H1 (cell line): Measurements from ENCODE around the gene MRFAP1L1. TPM values are rescaled to one million over a fixed set of nuclear protein-coding genes. Genes with fewer than 3 reads are reported as not detected.

Experiments used
- CTCF ChIA-PET: fragments of 300-600 bp; sonication (Branson Sonifier 250); formaldehyde crosslinking; loops from one replicate; lab custom pipeline; 2021; ENCODE audit not compliant: partially characterized antibody; lab: Charles Lee
- POLR2A ChIA-PET: fragments of 300-600 bp; sonication (Branson Sonifier 250); formaldehyde crosslinking; loops from one replicate; lab custom pipeline; 2021; ENCODE audit warnings: inconsistent platforms; ENCODE audit not compliant: partially characterized antibody; lab: Charles Lee
- DNase-seq, 2 experiments: peaks; one replicate each; pipeline versions ENCODE4 v3.0.0 to v3.0.0-alpha.2; 2010 to 2022; ENCODE audit warnings: low spot score in 2 of 2, low read depth in 1 of 2, mixed read lengths in 1 of 2
- FAIRE-seq: peaks from 2 replicates; lab custom pipeline; 2011; peaks lifted over from hg19 to GRCh38; lab: Jason Lieb, UNC
- H2AFZ ChIP-seq: 2 replicates; pipeline ENCODE4 v1.8.1; 2012; ENCODE audit warnings: low read length, inconsistent platforms
- H2AK5ac ChIP-seq: 2 replicates; pipeline ENCODE4 v1.6.1; 2013; ENCODE audit warnings: low read depth, low read length
- H2BK120ac ChIP-seq: replicated peaks from 2 replicates; pipeline ENCODE3; 2013; ENCODE audit warnings: low read depth, low read length, inconsistent platforms
- H2BK12ac ChIP-seq: 2 replicates; pipeline ENCODE4 v1.6.1; 2013; ENCODE audit warnings: low read depth, low read length
- H2BK15ac ChIP-seq: 2 replicates; pipeline ENCODE4 v1.6.1; 2013; ENCODE audit warnings: low read length
- H2BK20ac ChIP-seq: 2 replicates; pipeline ENCODE4 v1.6.1; 2013; ENCODE audit warnings: low read length
- H2BK5ac ChIP-seq: 2 replicates; pipeline ENCODE4 v1.6.1; 2013; ENCODE audit warnings: low read depth, low read length
- H3K14ac ChIP-seq: 2 replicates; pipeline ENCODE4 v1.6.1; 2013; ENCODE audit warnings: inconsistent platforms; ENCODE audit not compliant: insufficient read length
- H3K18ac ChIP-seq: 2 replicates; pipeline ENCODE4 v1.6.1; 2013; ENCODE audit warnings: low read length; ENCODE audit errors: extremely low read depth
- H3K23ac ChIP-seq: 2 replicates; pipeline ENCODE4 v1.6.1; 2013; ENCODE audit warnings: inconsistent platforms; ENCODE audit not compliant: insufficient read length
- H3K23me2 ChIP-seq: 2 replicates; pipeline ENCODE4 v1.6.1; 2013; ENCODE audit warnings: low read depth, low read length
- H3K27ac ChIP-seq: 2 replicates; pipeline ENCODE4 v1.6.1; 2011; ENCODE audit warnings: low read depth, low read length, inconsistent platforms
- H3K27me3 ChIP-seq, 4 experiments: replicated peaks in 1 of 4; 1 replicate in 1 of 4; 2 replicates in 3 of 4; pipeline versions ENCODE4 v1.6.1 to v1.8.1; 2011 to 2013; ENCODE audit warnings: low read length in 3 of 4, mild to moderate bottlenecking in 3 of 4, inconsistent platforms in 2 of 4, mixed read lengths in 2 of 4, moderate library complexity in 1 of 4; ENCODE audit not compliant: control insufficient read depth in 3 of 4, insufficient read depth in 3 of 4; ENCODE audit errors: extremely low read depth in 1 of 4
- H3K36me3 ChIP-seq, 4 experiments: 2 replicates each; pipeline versions ENCODE4 v1.6.1 to v1.8.1; 2011 to 2013; ENCODE audit warnings: mild to moderate bottlenecking in 4 of 4, low read length in 3 of 4, moderate library complexity in 2 of 4, control low read depth in 1 of 4, inconsistent platforms in 1 of 4; ENCODE audit not compliant: insufficient read depth in 4 of 4, control insufficient read depth in 2 of 4
- H3K4ac ChIP-seq: replicated peaks from 2 replicates; pipeline ENCODE3; 2013; ENCODE audit warnings: low read length, low read depth, mixed read lengths, inconsistent platforms; ENCODE audit not compliant: insufficient read length
- H3K4me1 ChIP-seq, 4 experiments: replicated peaks in 1 of 4; 1 replicate in 1 of 4; 2 replicates in 3 of 4; pipeline versions ENCODE4 v1.6.1 to v1.8.1; 2011 to 2013; ENCODE audit warnings: low read length in 3 of 4, inconsistent platforms in 2 of 4, mixed read lengths in 1 of 4; ENCODE audit not compliant: insufficient read depth in 4 of 4, control insufficient read depth in 3 of 4
- H3K4me2 ChIP-seq, 2 experiments: 2 replicates each; pipeline versions ENCODE4 v1.6.1 to v1.8.1; 2011 to 2013; ENCODE audit warnings: low read depth in 2 of 2, low read length in 2 of 2, control low read depth in 1 of 2, inconsistent platforms in 1 of 2, mild to moderate bottlenecking in 1 of 2; ENCODE audit not compliant: insufficient read depth in 1 of 2
- H3K4me3 ChIP-seq, 4 experiments: fragments of 200-600, 300-600 bp in 1 of 4; sonication (generic), shearing (Covaris generic), sonication (Bioruptor Twin) in 1 of 4; 2 replicates each; pipeline versions ENCODE4 v1.5.1 to v1.8.1; 2011 to 2016; ENCODE audit warnings: low read length in 4 of 4, low read depth in 3 of 4, control low read depth in 2 of 4, inconsistent platforms in 2 of 4, mild to moderate bottlenecking in 2 of 4, mixed read lengths in 1 of 4, moderate library complexity in 1 of 4; ENCODE audit not compliant: insufficient read depth in 2 of 4; ENCODE audit errors: extremely low read depth in 1 of 4
- H3K56ac ChIP-seq: replicated peaks from 2 replicates; pipeline ENCODE3; 2013; ENCODE audit warnings: low read depth, mild to moderate bottlenecking, mixed read lengths, low read length, inconsistent platforms; ENCODE audit not compliant: insufficient read length
- H3K79me1 ChIP-seq: 2 replicates; pipeline ENCODE4 v1.6.1; 2013; ENCODE audit warnings: low read depth, low read length, control low read depth
- H3K79me2 ChIP-seq, 2 experiments: 2 replicates each; pipeline versions ENCODE4 v1.6.1 to v1.8.1; 2012 to 2013; ENCODE audit warnings: low read length in 2 of 2, mild to moderate bottlenecking in 2 of 2, inconsistent platforms in 1 of 2; ENCODE audit not compliant: insufficient read depth in 2 of 2, control insufficient read depth in 1 of 2
- H3K9ac ChIP-seq, 4 experiments: replicated peaks in 1 of 4; 1 replicate in 1 of 4; 2 replicates in 3 of 4; pipeline versions ENCODE4 v1.6.1 to v1.8.1; 2011 to 2013; ENCODE audit warnings: low read depth in 3 of 4, low read length in 3 of 4, control low read depth in 2 of 4, mild to moderate bottlenecking in 2 of 4, moderate library complexity in 2 of 4, inconsistent platforms in 1 of 4; ENCODE audit errors: extremely low read depth in 1 of 4
- H3K9me3 ChIP-seq, 2 experiments: 2 replicates each; pipeline versions ENCODE4 v1.6.1 to v1.8.1; 2012 to 2013; ENCODE audit warnings: mild to moderate bottlenecking in 2 of 2, moderate library complexity in 2 of 2, control low read depth in 1 of 2, inconsistent platforms in 1 of 2, low read depth in 1 of 2, low read length in 1 of 2, mixed read lengths in 1 of 2; ENCODE audit not compliant: insufficient read depth in 2 of 2
- H4K20me1 ChIP-seq, 2 experiments: replicated peaks in 1 of 2; 2 replicates each; pipeline versions ENCODE3 to v1.8.1; 2011 to 2013; ENCODE audit warnings: inconsistent platforms in 2 of 2, low read length in 2 of 2, mild to moderate bottlenecking in 1 of 2; ENCODE audit not compliant: insufficient read depth in 2 of 2, control insufficient read depth in 1 of 2
- H4K5ac ChIP-seq: 2 replicates; pipeline ENCODE4 v1.6.1; 2013; ENCODE audit warnings: low read length, low read depth, mixed read lengths, inconsistent platforms; ENCODE audit not compliant: insufficient read length
- H4K8ac ChIP-seq: 2 replicates; pipeline ENCODE4 v1.8.0; 2013; ENCODE audit warnings: mild to moderate bottlenecking, moderate library complexity, low read length, inconsistent platforms; ENCODE audit not compliant: insufficient read depth; ENCODE audit errors: extremely low read depth
- H4K91ac ChIP-seq: replicated peaks from 2 replicates; pipeline ENCODE3; 2013; ENCODE audit warnings: low read length, mixed read lengths, inconsistent platforms; ENCODE audit not compliant: insufficient read length
- CHD2 ChIP-seq: IDR thresholded peaks from 2 replicates; pipeline ENCODE4 v1.6.1; 2012; ENCODE audit warnings: low read length, improper control_type of control experiment
- EP300 ChIP-seq, 2 experiments: IDR thresholded peaks; 1 replicate in 1 of 2; 2 replicates in 1 of 2; pipeline ENCODE4 v1.6.1; 2011 to 2012; ENCODE audit warnings: low read depth in 2 of 2, low read length in 2 of 2, mild to moderate bottlenecking in 2 of 2, borderline replicate concordance in 1 of 2, inconsistent platforms in 1 of 2, moderate library complexity in 1 of 2
- SRF ChIP-seq: IDR thresholded peaks from 2 replicates; pipeline ENCODE4 v1.6.1; 2011; ENCODE audit warnings: mild to moderate bottlenecking, low read depth, low read length, moderate library complexity
- TCF12 ChIP-seq: IDR thresholded peaks from 2 replicates; pipeline ENCODE4 v1.6.1; 2011; ENCODE audit warnings: low read depth, mild to moderate bottlenecking, low read length
- WGBS, 2 experiments: shearing (Covaris generic) in 1 of 2; methylation state at CpG; one replicate each; pipeline versions ENCODE4 v1.1.6 to v1.1.7; 2013 to 2015; ENCODE audit warnings: low lambda C conversion rate in 2 of 2, mixed read lengths in 2 of 2, inconsistent platforms in 1 of 2, low coverage in 1 of 2, missing lambda C conversion rate in 1 of 2; ENCODE audit not compliant: insufficient replicate concordance in 2 of 2, insufficient coverage in 1 of 2, insufficient read length in 1 of 2; ENCODE audit errors: extremely low coverage in 1 of 2, missing lambda C conversion rate in 1 of 2; 5-methylcytosine and 5-hydroxymethylcytosine counted together
- polyA plus RNA-seq, 7 experiments: library from polyadenylated mRNA; depleted of rRNA in 3 of 7; stranded (reverse) in 5 of 7; unstranded in 2 of 7; fragments of >200 nt in 5 of 7; fragments of 200-250 nt in 2 of 7; gene quantifications; 1 replicate in 5 of 7; 2 replicates in 1 of 7; 4 replicates in 1 of 7; pipeline versions ENCODE4 v1.2.1 to v1.2.3, GENCODE V29; 2011 to 2013; ENCODE audit warnings: missing spikeins in 2 of 7, mixed read lengths in 2 of 7
- total RNA-seq: library from RNA; stranded (reverse); fragmentation: NEBNext Ultra II Directional; extraction: Animal tissue kit (Norgen Biotek cat#: 25700); gene quantifications from 2 replicates; pipeline ENCODE4 v1.2.1, GENCODE V29; 2021

MRFAP1L1 gene
- total and polyA plus RNA-seq, 2 of the 8 experiments (the other 6 are each of a cell fraction or from before 2014, with no cell fraction given): 26.8 to 54.3 TPM

GRCh38 chr4:6728320-6729029 is 18.8 kb upstream of the MRFAP1L1 start:
- Histone ChIP-seq H3K9ac (no peak overlapping the region), H3K23me2 (peaks cover 9% of the 10 kb centered on the region), H3K27me3 (no peaks in the 10 kb centered on the region), H3K18ac (0 out of 2 replicates have a peak overlapping the region, but pooled peaks have one; percentile 26), H4K20me1 (peaks cover 0 to 6% of the 10 kb centered on the region in 2 experiments), H3K4me3 (no peak overlapping the region), H3K56ac (no peak overlapping the region), H2BK120ac (peak overlapping the region; percentile 15), H2BK15ac (0 out of 2 replicates have a peak overlapping the region, but pooled peaks have one; percentile 72), H3K4me2 (no peak overlapping the region), H4K91ac (peak overlapping the region; percentile 55), H3K4me1 (peaks cover 0 to 13% (median 6%) of the 10 kb centered on the region in 4 experiments; a peak in 5 of 7 replicates), H2BK12ac (no peak overlapping the region), H4K5ac (no peak overlapping the region), H2BK20ac (peak overlapping the region; percentile 18; the same call in 1 of the 2 replicates), H3K79me1 (no peaks in the 10 kb centered on the region), H4K8ac (no peak overlapping the region), H2AFZ (no peak overlapping the region), H2BK5ac (0 out of 2 replicates have a peak overlapping the region, but pooled peaks have one; percentile 5), H3K23ac (no peak overlapping the region), H3K9me3 (no peaks in the 10 kb centered on the region), H3K4ac (peak overlapping the region; percentile 57), H3K27ac (no peak overlapping the region), H2AK5ac (peak overlapping the region; percentile 39; the same call in 1 of the 2 replicates), H3K79me2 (no peaks in the 10 kb centered on the region), H3K14ac (no peak overlapping the region), H3K36me3 (no peaks in the 10 kb centered on the region; a peak in 1 of 8 replicates)
- ChIA-PET CTCF (interaction anchor here (0.6 to 3.9 kb wide), 6 partner anchors 8 to 199 kb away, joined by 3 to 20 read pairs (median 4); no protein-coding TSS in a partner anchor), POLR2A (interaction anchor here (1.7 kb wide), 1 partner anchor 22 kb away, joined by 4 read pairs; no protein-coding TSS in a partner anchor)
- no peak for FAIRE-seq
- DNase-seq: no peak
- 85% methylated on average over 15 of the region's 15 CpGs; no CpG with 5 or more reads in 1 of the 2 experiments for WGBS, 2 experiments
- no peak for TF ChIP-seq CHD2
- no peak for TF ChIP-seq EP300 (IDR thresholded peaks at IDR 0.05; ENCODE audit: borderline replicate concordance in 1 of 2, low read depth in 2 of 2, low read length in 2 of 2)
- TF ChIP-seq TCF12: no peak
- TF ChIP-seq SRF: no peak
